ENCODE results near the gene IFT88.

DNA sequence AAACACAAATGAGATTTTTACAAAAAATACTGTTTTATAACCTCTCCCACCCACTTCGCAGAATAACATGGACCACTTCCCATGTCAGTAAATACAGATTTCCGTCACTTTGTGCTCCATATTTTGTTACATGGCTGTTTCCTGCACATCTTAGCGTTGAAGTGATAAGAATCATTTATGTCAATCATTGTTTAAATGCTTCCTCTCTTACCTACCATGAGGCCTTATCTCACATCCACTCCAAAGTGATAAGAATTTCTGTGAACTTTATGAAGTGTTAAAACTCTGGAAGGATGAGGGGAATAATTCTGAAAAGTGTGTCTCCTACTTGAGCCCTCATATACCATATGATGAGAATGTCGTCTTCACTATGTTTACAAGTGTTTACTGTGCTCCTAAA, 100.0 kb downstream of the IFT88 start:
- TF ChIP-seq, protein P1, sequence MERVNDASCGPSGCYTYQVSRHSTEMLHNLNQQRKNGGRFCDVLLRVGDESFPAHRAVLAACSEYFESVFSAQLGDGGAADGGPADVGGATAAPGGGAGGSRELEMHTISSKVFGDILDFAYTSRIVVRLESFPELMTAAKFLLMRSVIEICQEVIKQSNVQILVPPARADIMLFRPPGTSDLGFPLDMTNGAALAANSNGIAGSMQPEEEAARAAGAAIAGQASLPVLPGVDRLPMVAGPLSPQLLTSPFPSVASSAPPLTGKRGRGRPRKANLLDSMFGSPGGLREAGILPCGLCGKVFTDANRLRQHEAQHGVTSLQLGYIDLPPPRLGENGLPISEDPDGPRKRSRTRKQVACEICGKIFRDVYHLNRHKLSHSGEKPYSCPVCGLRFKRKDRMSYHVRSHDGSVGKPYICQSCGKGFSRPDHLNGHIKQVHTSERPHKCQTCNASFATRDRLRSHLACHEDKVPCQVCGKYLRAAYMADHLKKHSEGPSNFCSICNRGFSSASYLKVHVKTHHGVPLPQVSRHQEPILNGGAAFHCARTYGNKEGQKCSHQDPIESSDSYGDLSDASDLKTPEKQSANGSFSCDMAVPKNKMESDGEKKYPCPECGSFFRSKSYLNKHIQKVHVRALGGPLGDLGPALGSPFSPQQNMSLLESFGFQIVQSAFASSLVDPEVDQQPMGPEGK (CRISPR knock-in tag; IDR thresholded peaks at IDR 0.05; ENCODE audit: borderline replicate concordance) = no peak
- TF ChIP-seq ZFP3 (CRISPR knock-in tag; IDR thresholded peaks at IDR 0.05) (no peak), CREB5 (CRISPR knock-in tag; IDR thresholded peaks at IDR 0.05; ENCODE audit: low read depth) (no peak), RARB (CRISPR knock-in tag; IDR thresholded peaks at IDR 0.05) (no peak), OSR1 (CRISPR knock-in tag; IDR thresholded peaks at IDR 0.05) (no peak), ARNTL (CRISPR knock-in tag; IDR thresholded peaks at IDR 0.05; ENCODE audit: borderline replicate concordance, low read depth) (no peak), TOX (CRISPR knock-in tag; IDR thresholded peaks at IDR 0.05; ENCODE audit: borderline replicate concordance) (no peak), ZC3H10 (CRISPR knock-in tag; IDR thresholded peaks at IDR 0.05) (no peak), SNAI2 (CRISPR knock-in tag; IDR thresholded peaks at IDR 0.05) (no peak)
